NCI-H187 (cell line): ENCODE measurements around the gene FIGNL2.
"Not testable (repeated sequence)": the region's sequence is repeated elsewhere in the genome, so short reads cannot be mapped to it uniquely, and the experiment has no call there.

Experiments
- DNase-seq, 2 experiments: peaks; one replicate each; lab custom pipeline; 2025; lab: John Stamatoyannopoulos, UW

Gene FIGNL2

GRCh38 chr12:51817027-51817953, 31.2 kb downstream of the FIGNL2 start:
- DNase-seq, result no peak

DNA sequence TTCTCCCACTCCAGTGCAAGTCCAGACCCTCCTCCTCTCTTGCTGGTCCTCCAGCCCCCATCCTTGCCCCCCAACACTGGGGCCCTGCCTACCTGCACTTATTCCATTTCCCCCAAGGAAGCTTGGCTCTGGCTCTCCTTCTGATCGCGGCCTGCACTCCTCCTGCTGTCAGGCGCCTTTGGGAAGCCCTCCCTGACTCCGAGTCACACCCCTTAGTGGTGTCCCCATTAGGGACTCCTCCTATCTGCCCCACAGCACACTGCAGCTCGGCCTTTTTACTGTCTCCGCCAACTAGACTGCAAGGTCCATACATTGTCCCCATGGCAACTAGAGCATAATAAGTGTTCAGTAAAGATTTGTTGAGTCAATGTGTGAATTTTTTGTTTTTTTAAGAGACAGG, 32.9 kb downstream of the FIGNL2 start:
- no peak for DNase-seq

DNA sequence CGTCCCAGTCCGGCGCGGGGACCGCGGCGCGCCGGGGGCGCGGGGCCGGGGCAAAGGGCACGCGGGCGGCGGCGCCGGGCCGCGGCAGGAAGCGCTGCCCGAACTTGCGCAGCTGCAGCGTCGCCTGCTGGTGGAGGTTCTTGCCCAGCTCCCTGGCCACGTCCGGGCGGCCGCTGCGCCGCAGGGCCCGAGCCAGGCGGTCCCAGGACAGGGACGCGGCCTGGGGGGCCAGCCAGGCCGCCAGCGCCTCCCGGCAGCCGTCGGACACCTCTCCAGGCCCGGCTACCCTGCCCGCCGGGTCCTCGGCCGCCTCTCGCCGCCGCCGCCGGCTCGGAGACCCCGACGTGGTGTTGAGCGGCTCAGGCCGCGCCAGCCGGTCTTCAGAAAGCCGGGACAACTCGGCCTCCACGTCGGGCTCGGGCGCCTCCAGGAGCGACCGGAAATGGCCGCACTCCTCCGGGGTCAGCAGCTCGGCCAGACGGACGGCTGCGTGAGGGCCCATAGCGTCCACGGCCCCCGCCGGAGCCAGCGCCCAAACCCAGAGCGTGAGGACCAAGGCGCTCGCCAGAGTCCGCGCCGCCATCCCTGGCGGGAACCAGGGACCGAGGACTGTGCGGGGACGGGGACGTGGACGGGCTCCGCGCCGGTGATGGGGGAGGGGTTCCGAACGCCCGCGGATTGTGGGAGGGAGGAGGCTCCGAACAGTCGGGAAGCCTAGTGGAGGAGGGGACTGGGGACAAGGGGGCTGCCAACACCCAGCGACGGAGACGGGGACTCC, 34.0 kb downstream of the FIGNL2 start:
- no peak for DNase-seq

GRCh38 chr12:51813931-51814310, 34.6 kb downstream of the FIGNL2 start:
- DNase-seq, result no peak

DNA sequence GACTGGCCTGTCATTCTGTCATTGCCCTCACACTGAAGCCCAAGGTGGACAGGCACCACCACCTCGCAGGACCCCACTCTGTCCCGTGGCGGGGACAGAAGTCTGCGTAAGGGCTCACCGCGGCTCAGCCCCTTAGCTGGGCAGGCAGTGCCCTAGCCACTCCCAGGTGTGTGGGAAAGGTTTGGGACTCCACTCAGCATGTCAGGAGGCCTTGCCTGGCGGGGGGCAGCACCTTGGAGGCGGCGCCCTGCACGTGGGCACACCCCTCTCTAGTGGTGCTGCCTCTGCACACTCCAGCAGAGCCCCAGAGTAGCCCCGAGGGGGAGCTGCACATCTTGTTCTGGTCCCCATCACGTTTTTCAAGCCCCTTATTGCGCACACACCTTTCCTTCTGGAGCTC, 35.6 kb downstream of the FIGNL2 start:
- no peak for DNase-seq

GRCh38 chr12:51811203-51812202, 37.0 kb downstream of the FIGNL2 start:
- DNase-seq, result no peak

- no peak for DNase-seq
These were observed 39.3 kb downstream of the FIGNL2 start for GRCh38 chr12:51809193-51809592.

GRCh38 chr12:51806896-51807295, 41.6 kb downstream of the FIGNL2 start:
- no peak for DNase-seq

DNA sequence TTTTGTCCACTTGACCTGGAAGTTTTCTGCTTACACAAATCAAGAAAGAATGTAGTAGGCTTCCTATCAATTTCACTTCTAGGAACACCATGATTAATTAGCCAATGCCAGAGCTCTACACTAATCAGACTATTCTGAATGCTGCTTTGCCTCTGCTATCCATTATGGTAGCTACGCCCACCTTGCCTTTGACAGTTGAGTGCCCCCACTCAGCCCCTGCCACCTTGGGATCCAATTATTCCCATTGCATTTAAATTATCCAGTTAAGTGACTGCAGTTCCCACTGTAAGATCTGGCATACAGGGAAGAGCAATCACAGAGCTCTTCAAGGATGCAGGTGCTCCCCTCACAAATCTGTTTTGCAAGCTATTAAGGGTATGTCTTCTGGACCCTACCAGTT, 47.5 kb downstream of the FIGNL2 start:
- DNase-seq, result no peak

GRCh38 chr12:51798501-51798900, 50.0 kb downstream of the FIGNL2 start:
- DNase-seq, result no peak

- DNase-seq, result not testable (repeated sequence)
These were observed 50.5 kb downstream of the FIGNL2 start for GRCh38 chr12:51798051-51798450.

- DNase-seq, result no peak
These were observed 51.2 kb downstream of the FIGNL2 start for GRCh38 chr12:51797301-51797700.

GRCh38 chr12:51793201-51793600, 55.3 kb downstream of the FIGNL2 start:
- DNase-seq, result no peak

- DNase-seq, result no peak
These were observed 56.1 kb downstream of the FIGNL2 start for GRCh38 chr12:51792417-51792816.

DNA sequence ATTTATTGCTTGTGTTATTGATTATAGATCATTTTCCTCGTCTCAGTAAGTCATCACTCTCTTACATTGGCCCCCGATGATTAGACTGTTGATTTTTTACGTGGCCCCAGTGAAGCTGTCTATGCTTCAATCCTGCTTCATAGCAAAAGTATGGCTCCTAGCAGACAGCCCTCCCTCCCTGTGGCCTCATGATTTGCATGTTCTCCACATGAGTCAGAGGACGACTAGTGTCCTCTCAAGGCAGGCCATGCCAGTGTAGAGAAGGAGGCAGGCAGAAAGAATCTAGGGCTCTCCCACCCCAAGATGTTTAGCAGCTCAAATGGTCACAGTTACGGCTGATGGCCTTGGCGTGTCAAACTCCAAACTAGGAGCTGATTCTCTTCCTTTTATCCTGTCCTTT, 59.6 kb downstream of the FIGNL2 start:
- no peak for DNase-seq

DNA sequence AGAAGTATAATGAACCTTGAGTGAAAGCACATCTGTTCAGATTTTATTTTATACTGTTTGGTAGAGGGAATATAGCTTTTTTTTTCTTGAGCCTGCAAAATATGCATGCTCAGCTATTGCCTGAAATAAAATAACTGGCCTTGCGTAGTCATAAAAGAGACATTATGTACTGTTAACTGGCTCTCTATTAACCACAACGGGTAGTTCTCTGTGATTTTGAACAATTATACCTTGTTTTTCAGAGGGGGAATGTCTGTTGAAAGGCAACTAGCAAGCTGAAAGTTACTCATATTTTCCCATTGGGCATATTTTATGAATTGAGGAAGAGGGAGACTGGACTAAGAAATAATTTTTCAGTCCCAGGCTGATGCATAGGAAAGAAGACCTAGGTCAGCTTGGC, 62.6 kb downstream of the FIGNL2 start:
- DNase-seq, result no peak

DNA sequence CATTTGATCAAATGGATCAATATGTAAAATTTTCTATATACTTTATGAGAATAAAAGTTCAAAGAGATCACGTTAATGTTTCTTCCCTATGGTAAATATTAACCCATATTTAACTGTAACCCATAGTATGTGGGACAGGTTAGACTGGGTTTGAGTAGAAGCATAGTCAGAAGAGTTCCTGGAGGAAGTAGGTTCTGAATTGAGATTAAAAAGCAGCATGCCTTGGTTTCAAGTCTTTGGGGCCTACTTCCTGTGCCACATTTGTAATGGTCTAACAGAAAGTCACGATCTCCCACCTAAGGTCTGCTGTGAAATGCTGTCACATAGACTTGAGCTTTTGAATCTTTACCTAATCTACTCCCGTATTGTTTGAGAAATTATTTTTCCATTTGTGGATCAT, 63.8 kb downstream of the FIGNL2 start:
- no peak for DNase-seq

- DNase-seq, result no peak
These were observed 68.6 kb downstream of the FIGNL2 start for GRCh38 chr12:51779876-51780275.

DNA sequence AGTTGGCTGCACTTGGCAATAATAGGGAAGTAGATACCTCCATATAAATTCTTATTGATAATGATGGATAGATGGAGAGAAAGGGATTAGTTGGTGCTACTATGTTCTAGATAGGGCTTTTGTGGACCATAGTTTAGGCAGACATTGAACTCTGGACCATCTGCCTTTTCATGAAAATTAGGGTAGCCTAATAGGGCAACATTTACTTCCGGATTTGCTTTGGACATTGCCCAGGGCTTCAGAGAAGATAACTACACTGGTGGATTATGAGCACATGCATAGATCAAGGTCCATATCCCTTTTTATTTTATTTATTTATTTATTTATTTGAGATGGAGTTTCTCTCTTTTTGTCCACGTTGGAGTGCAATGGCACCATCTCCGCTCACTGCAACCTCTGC, 70.5 kb downstream of the FIGNL2 start:
- DNase-seq, result no peak

- DNase-seq, result no peak
These were observed 71.1 kb downstream of the FIGNL2 start for GRCh38 chr12:51777457-51777856.

GRCh38 chr12:51774933-51775332, 73.6 kb downstream of the FIGNL2 start:
- no peak for DNase-seq
